Stimulated activated CD8-positive, alpha-beta memory T cell treated with anti-CD3 and anti-CD28 coated beads, Interleukin-7, amount 100 ng/mL, for 4 hours (primary cell): ENCODE measurements around the gene ALK.

Experiments used
- DNase-seq, 2 donors: peaks; one replicate each; pipeline ENCODE4 v3.0.0-alpha.2; 2020; ENCODE audit warnings: low read depth in 2 of 2

The ALK gene

DNA sequence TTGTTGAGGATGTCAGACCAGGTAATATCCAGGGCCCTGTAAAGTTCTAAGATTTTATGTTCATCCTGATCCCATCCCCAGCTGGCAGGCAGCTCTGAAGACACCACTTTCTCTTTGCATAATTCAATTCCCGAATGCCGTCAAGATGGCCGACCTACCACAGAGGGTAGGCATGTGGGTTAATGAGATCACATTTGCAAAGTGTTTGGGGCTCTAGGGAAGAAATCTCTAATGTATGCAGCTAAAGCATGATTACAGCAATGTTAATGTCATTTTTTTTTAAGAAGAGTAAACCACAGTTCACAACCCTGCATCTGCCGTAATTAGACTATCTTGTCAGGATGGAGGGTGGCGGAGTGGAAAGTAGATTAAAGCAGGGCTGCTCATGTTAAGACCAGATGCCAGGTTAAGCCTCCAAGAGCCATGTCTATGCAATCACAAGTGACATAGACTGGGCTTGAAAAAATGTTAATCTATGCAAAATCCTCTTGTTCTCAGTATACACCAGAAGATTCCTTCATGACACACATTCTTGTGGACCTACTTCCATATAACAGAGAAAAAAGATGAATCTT, 131.4 kb downstream of the ALK start:
- no peak for DNase-seq

DNA sequence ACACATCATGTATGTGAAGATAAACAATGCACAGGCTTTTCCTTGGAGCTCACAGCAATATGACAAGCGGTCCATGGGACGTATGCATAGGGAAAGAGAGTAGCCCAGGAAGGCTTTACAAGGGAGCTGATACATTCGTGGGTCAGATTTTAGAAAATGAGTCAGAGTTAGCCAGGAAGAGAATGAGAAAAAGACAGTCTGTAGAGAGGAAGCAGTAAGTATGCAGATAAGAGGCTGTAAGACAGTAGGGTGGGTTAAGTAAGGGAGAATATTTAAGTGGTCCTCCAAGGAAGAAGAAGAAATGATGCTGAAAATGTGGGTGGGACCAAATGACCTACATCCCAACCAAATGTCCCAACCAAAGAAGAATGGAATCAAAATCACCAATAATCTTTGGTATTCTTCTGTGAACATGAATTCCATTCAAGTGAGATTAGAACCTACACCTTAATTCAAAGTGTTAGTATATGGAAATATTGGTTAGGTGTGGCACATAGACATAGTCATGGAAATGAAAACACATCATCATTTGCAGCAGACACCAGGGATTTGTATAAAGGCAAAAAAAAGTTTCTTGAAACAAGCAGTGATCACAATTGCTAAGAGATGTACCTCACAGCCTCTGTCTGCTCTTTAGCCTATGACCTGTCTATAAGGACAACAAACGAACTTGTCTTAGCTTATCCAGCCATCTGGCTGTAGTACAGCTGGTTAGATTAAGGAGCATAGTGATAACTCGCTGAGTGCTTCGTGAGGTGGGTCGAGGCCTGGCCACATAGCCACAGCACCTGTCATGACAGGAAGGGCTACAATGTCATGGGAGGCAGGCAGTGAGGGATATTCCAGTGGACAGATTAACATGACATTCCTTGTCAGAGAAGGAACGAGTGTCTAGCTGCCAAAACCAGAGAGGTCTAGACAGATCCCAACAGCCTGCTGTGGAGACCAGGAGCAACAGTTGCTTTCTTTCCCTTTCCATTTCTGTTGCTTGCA, 133.6 kb downstream of the ALK start:
- no peak for DNase-seq

DNA sequence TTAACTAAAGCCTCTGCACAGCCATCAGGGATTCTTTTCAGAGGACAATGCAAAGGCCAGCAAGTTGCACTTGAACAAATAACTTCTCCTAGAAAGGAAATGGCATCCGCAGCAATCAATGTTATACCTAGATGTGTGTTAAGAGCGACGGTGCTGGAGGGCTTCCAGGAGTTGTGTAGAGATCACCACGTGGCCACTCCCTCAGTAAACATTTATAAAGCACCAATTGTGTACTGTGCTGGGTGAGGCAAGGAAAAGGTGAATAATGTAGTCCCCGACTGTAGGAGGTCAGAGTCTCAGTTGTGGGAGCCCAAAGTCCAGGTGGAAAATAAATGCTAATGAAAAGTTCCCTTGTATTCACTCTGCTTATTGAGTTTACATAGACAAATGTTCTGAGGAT, 135.0 kb downstream of the ALK start:
- DNase-seq, result no peak

- DNase-seq, result no peak
Observed at GRCh38 chr2:29783666-29784065, 137.7 kb downstream of the ALK start.

DNA sequence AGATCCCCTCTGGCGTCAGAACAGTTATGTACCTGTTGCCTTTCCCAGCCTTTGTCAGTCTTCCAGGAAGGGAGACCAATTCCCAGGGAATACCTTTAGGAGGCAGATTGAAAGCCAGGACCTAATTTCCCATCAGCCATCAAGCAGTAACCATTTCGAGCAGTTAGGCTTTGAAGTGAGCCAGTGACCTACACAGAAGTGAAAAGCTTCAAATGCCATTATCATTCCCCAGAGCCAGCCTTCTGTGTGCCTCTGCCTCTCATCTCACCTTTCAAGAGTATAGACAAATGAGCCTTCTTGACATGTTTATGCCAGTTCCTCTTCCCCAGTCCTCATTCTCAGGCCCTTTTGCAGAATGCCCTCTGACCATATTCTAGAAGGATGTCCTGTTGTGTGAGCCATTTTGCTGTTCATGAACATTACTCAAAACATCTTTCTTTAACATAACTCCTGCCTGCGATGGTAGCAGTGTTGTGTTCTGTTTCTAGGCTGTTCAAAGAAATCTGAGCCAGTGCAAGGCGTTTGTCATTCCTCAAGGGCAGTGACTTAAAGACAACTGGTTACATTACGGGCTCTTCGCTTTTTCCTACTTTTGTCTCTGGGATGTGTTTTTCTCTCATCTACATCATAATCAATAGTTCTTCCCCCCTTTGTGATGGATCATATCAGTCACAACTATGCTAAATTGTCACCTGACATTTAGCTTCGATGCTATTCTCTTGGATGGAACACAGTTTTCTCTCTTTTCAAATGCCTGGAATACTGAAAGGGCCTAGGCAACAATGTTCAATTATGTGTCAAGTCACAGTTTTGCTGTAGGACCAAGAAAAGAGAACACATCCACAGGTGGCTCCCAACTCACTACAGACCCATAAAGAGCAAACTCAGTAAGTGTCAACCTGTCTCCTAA, 138.6 kb downstream of the ALK start:
- no peak for DNase-seq

- DNase-seq, result no peak
Observed at GRCh38 chr2:29782087-29782486, 139.3 kb downstream of the ALK start.

DNA sequence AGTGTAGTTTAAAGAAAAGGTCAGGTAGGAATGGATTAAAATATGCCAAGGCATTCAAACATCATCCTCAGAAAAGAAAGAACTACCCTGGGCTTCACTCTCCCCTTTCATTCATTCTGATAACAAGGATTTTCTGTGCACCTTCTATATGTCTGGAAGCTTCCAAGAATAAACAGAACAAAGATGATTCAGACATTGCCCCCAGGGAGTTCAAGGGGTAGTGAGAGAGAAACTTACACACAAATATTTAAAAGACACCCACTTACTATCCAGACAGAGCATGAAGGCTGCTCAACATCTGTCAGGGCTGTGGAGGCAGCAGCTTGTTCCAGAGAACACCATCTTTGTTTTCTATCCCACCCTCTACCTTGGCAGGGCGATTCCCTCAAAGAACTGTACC, 140.5 kb downstream of the ALK start:
- DNase-seq, result no peak

DNA sequence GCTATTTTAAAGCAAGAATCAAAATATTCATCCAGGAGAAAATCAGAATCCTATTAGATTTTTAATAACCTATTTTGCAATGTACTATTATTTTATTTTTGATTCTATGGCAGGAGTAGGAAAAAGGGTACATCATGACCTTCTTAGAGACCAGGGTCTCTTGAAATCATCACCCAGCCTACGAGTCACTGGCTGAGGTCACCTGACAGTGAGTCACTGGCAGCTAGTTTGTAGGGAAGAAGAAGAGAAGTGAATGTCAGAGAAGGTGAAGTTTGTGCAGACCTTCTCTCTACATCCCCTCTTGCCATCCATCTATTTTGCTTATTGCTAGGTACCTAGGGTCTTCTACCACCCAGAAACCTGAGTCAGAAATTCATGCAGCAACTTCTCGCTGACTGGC, 144.2 kb downstream of the ALK start:
- no peak for DNase-seq

DNA sequence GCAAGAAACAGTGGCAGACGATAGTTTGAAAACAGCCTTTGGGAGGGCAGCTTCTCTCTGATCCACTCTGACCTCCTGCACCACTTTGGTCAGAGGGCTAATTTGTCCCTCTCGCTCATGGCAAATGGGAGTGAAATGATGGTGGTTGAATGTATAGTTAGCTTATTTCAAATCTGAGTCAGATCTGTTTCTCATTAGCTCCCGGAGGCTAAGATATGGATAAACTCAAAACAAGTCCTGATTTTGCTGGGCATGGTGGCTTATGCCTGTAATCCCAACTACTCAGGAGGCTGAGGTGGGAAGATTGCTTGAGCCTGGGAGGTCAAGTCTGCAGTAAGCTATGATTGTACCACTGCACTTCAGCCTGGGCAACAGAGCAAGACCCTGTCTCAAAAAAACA, 145.0 kb downstream of the ALK start:
- no peak for DNase-seq

- no peak for DNase-seq
Observed at GRCh38 chr2:29775937-29776336, 145.4 kb downstream of the ALK start.

GRCh38 chr2:29774624-29775023, 146.8 kb downstream of the ALK start:
- DNase-seq, result no peak

DNA sequence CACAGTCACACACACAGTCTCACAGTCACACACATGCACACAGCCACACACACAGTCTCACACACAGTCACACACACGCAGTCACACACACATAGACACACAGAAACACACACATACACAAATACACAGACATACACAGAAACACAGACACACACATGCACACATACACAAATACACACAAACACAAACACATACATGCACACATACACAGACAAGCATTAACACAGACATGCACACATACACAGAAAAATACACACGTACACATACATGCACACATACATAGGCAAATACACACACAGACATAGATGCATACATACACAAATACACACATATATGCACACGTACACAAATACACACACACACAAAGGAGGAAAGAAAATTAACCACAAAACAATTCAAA, 150.5 kb downstream of the ALK start:
- no peak for DNase-seq

GRCh38 chr2:29769847-29770246, 151.5 kb downstream of the ALK start:
- no peak for DNase-seq

DNA sequence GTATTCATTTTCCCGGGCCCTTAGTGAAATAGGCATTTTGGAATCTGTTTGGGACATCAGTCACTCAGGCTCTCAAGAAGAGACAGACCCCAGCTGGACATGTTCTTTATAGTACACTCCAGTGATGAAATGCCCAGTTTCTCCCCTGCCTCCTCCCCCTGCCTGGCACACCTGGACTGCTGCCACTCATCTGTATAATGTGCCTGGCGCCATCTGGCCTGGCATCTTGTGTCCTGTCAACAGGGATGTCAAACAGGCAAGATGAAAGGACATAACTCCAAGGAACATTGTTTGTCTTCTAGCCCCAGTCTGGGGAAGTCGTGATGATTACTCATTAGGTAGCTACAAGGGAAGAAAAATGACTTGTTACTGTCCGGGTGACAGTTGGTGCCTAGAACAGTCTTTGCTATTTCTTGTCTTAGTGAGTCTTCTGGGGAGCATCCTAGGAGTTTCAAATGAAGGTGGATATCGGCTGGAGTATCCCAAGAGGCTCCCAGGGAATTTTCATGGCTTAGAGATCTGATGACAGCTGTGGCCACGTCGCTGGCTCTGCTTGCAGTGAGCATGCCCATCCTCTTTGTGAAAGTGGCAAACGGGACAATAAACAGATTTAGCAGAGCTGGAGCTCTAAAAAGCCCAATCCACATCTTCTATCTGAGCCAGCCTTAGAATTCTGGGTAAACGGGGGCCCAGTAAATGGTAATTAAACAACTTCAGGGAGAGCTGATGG, 153.6 kb downstream of the ALK start:
- DNase-seq, result no peak

DNA sequence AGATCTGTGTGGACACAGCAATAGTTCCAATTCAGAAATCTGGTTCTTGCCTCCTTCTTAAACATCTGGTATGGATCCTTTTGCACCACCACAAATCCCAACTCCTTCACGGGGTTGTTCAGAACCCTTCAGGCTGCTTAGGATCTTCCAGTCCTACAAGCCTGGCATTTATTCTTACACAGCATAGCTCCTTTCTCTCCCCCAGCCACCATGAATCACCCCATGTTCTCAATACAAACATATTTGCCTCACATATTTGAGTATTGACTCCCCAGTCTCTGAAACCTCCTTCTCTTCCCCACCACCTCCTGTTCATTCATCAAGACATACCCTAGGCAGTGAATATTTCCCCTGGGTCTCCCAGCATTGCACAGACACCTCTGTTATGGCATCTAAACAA, 155.2 kb downstream of the ALK start:
- DNase-seq, result no peak

DNA sequence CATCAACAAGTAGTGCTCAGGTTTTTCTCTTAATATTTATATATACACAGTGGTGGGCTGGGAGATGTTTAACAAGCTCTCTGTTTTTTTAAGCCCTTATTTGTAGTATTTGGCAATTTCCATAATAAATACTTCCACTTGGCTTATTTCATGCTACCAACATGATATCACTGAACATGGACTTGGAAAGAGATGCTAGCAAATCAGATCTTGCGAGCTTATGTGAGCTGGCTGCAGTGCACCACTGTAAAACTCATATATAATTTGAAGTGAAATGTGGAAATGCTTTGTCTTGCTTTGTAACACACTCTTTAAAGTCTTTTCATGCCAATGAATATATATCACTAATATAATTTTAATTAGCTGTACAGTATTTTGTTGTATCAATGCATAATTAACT, 155.7 kb downstream of the ALK start:
- no peak for DNase-seq

- no peak for DNase-seq
Observed at GRCh38 chr2:29763371-29763770, 158.0 kb downstream of the ALK start.

DNA sequence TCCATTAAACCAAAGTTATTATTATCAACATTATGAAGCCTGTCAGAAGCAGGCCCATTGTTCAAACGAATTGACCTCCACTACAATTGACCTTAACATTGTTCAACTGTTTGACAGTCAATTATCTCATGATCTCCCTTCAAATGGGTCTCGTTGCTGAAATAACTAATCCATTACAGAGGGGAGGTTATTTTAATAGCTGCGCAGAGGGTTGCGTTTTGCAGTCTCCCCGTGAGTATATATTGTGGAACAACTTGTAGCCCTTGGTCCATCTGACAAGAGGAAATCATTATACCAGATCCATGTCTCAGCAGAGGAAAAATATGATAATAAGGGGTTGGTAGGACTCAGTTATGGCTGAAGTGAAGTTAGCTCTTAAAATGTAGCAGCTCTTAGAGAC, 159.1 kb downstream of the ALK start:
- no peak for DNase-seq

GRCh38 chr2:29761278-29761677, 160.1 kb downstream of the ALK start:
- no peak for DNase-seq

GRCh38 chr2:29760008-29760407, 161.4 kb downstream of the ALK start:
- DNase-seq, result no peak

GRCh38 chr2:29759360-29759759, 162.0 kb downstream of the ALK start:
- no peak for DNase-seq

DNA sequence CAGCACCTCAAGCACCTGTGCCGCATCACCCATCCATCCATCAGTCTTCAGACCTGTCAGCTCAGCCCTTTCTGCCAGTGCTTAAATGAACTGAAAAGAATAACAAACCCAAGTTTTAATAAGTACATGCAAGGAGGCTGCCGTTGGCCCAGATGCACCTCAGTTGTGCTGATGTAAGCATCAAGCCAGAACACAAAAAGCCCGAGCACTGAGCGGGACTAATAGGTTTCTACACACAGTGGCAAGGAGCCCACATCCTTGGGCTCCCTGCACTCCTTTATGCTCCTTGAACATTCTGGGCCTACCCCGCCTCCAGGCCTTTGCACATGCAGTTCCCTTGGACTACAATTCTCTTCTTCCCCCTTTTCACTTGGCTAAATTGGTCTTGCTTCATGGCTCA, 165.6 kb downstream of the ALK start:
- DNase-seq, result no peak
